Keratinocyte (primary cell): ENCODE results near the gene PRIMA1. TPM values are rescaled to one million over a fixed set of nuclear protein-coding genes. Genes with fewer than 3 reads are reported as not detected.

ENCODE experiments used
- DNase-seq: peaks from one replicate; pipeline ENCODE4 v3.0.0-alpha.2; 2011; ENCODE audit warnings: low read depth, missing footprints, low spot score
- FAIRE-seq: peaks from 2 replicates; lab custom pipeline; 2011; peaks lifted over from hg19 to GRCh38; lab: Jason Lieb, UNC
- H2AFZ ChIP-seq: 2 replicates; pipeline ENCODE4 v1.6.0; 2012; ENCODE audit warnings: low read length, control low read depth, inconsistent platforms; ENCODE audit not compliant: control insufficient read depth
- H3K27ac ChIP-seq: 2 replicates; pipeline ENCODE4 v1.5.1; 2011; ENCODE audit warnings: low read length; ENCODE audit not compliant: control insufficient read depth, insufficient read depth
- H3K27me3 ChIP-seq: 3 replicates; pipeline ENCODE4 v1.6.0; 2011; ENCODE audit warnings: low read length; ENCODE audit not compliant: control insufficient read depth, insufficient read depth; ENCODE audit errors: extremely low read depth
- H3K36me3 ChIP-seq, 2 experiments: 2 replicates in 1 of 2; 3 replicates in 1 of 2; pipeline ENCODE4 v1.5.1; 2011; ENCODE audit warnings: low read length in 2 of 2, mild to moderate bottlenecking in 1 of 2; ENCODE audit not compliant: control insufficient read depth in 2 of 2, insufficient read depth in 2 of 2; ENCODE audit errors: extremely low read depth in 1 of 2
- H3K4me1 ChIP-seq: 3 replicates; pipeline ENCODE4 v1.5.1; 2011; ENCODE audit warnings: low read length; ENCODE audit not compliant: control insufficient read depth, insufficient read depth; ENCODE audit errors: extremely low read depth
- H3K4me2 ChIP-seq: 3 replicates; pipeline ENCODE4 v1.6.0; 2011; ENCODE audit warnings: low read depth, low read length; ENCODE audit not compliant: control insufficient read depth, insufficient read depth; ENCODE audit errors: extremely low read depth
- H3K4me3 ChIP-seq, 3 experiments: fragments of 200-600 bp in 1 of 3; sonication (generic) in 1 of 3; 2 replicates in 2 of 3; 3 replicates in 1 of 3; pipeline ENCODE4 v1.5.1; 2011 to 2016; ENCODE audit warnings: low read length in 3 of 3, mild to moderate bottlenecking in 3 of 3, control low read depth in 2 of 3, inconsistent platforms in 1 of 3, low read depth in 1 of 3, mixed read lengths in 1 of 3, mixed run types in 1 of 3, moderate library complexity in 1 of 3; ENCODE audit not compliant: control insufficient read depth in 2 of 3, insufficient read depth in 2 of 3; ENCODE audit errors: extremely low read depth in 1 of 3
- H3K79me2 ChIP-seq: 2 replicates; pipeline ENCODE4 v1.6.0; 2012; ENCODE audit warnings: low read length; ENCODE audit not compliant: control insufficient read depth, insufficient read depth
- H3K9ac ChIP-seq: 3 replicates; pipeline ENCODE4 v1.6.0; 2011; ENCODE audit warnings: low read length; ENCODE audit not compliant: control insufficient read depth, insufficient read depth; ENCODE audit errors: extremely low read depth
- H3K9me1 ChIP-seq: 3 replicates; pipeline ENCODE4 v1.6.0; 2011; ENCODE audit warnings: low read length; ENCODE audit not compliant: control insufficient read depth, insufficient read depth; ENCODE audit errors: extremely low read depth
- H3K9me3 ChIP-seq: 2 replicates; pipeline ENCODE4 v1.5.1; 2012; ENCODE audit warnings: low read depth, low read length; ENCODE audit not compliant: control insufficient read depth
- H4K20me1 ChIP-seq: 3 replicates; pipeline ENCODE4 v1.6.0; 2011; ENCODE audit warnings: low read length; ENCODE audit not compliant: control insufficient read depth, insufficient read depth; ENCODE audit errors: extremely low read depth
- EZH2 ChIP-seq: IDR thresholded peaks from one replicate; pipeline ENCODE4 v1.6.1; 2012; ENCODE audit warnings: inconsistent platforms, mild to moderate bottlenecking, low read length, moderate library complexity
- dilution Hi-C: fragments of 300-500 bp; cut with MboI; formaldehyde crosslinking; loops from one replicate; pipeline ENCODE4 v1.7.0; 2020; ENCODE audit warnings: low sequenced_read_pairs; ENCODE audit not compliant: extremely low pct_ligation_motif_present
- polyA plus RNA-seq, 5 experiments: library from polyadenylated mRNA; depleted of rRNA in 3 of 5; stranded (reverse) in 3 of 5; stranded (forward) in 1 of 5; unstranded in 1 of 5; fragments of >200 nt; gene quantifications; 1 replicate in 1 of 5; 2 replicates in 3 of 5; 3 replicates in 1 of 5; pipeline versions ENCODE4 v1.2.1 to v1.2.3, GENCODE V29; 2011 to 2012; ENCODE audit warnings: missing spikeins in 2 of 5, low read depth in 1 of 5, low replicate concordance in 1 of 5
- TF ChIP-seq, protein P1 (sequence below), 3 experiments: IDR thresholded peaks in 1 of 3; conservative IDR thresholded peaks in 1 of 3; optimal IDR thresholded peaks in 1 of 3; 2 replicates in 2 of 3; 3 replicates in 1 of 3; pipeline versions ENCODE3 to v1.5.1; 2011; ENCODE audit warnings: low read length in 3 of 3, mild to moderate bottlenecking in 3 of 3, moderate library complexity in 2 of 3, control low read depth in 1 of 3, inconsistent platforms in 1 of 3; ENCODE audit not compliant: insufficient read depth in 2 of 3; ENCODE audit errors: extremely low read depth in 1 of 3

PRIMA1 gene
- polyA plus RNA-seq, 1 donor (not counting 4 experiments of a cell fraction or from before 2014, with no cell fraction given) = not detected

DNA sequence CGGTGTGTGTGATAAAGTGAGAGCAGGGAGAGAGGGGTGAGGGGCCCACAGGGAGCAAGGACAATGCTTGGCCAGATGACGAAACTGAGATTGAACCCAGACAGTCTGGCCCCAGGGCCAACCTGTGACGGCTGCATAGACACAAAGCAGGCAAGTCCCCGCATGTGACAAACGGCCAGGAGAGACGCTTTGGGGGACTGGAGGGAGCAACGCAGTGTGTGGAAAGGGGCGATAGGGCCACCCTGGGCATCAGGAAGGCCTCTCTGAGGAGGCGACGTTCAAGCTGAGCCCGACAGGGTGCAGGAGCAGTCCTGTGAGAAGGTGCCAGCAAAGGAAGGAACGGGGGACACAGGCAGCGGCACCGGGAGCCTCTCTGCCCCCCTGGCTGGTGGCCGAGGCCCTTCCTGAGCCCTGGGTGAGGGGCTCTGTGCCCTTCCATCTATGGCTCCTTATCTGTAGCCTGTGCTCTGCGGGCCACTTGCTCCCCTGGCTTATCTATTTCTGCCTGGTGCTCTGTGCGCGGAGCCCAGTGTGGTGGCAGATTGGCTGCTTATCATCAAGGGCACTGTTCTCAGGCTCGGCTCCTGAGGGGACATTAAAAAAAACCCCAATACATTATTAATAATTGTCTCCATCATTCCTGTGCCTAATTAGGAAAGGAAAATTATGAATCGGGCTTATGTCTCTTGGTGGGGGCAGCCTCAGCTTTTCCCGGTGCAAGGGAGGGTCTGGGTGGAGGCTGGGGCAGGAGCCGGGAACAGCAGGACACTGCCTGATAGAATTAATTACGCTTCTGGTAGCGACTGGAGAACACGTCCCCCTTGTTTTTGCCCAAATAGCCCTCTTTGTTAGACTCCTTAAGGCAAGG, 39.8 kb downstream of the PRIMA1 start:
- Histone ChIP-seq H3K79me2 (no peaks in the 10 kb centered on the region), H2AFZ (no peak overlapping the region), H3K9ac (no peak overlapping the region), H3K27ac (no peak overlapping the region), H3K36me3 (no peaks in the 10 kb centered on the region), H3K4me1 (no peaks in the 10 kb centered on the region), H4K20me1 (no peaks in the 10 kb centered on the region), H3K9me3 (no peaks in the 10 kb centered on the region), H3K27me3 (no peaks in the 10 kb centered on the region), H3K9me1 (no peaks in the 10 kb centered on the region), H3K4me2 (no peak overlapping the region), H3K4me3 (no peak overlapping the region)
- dilution Hi-C loops = no loop called here
- TF ChIP-seq, protein P1, sequence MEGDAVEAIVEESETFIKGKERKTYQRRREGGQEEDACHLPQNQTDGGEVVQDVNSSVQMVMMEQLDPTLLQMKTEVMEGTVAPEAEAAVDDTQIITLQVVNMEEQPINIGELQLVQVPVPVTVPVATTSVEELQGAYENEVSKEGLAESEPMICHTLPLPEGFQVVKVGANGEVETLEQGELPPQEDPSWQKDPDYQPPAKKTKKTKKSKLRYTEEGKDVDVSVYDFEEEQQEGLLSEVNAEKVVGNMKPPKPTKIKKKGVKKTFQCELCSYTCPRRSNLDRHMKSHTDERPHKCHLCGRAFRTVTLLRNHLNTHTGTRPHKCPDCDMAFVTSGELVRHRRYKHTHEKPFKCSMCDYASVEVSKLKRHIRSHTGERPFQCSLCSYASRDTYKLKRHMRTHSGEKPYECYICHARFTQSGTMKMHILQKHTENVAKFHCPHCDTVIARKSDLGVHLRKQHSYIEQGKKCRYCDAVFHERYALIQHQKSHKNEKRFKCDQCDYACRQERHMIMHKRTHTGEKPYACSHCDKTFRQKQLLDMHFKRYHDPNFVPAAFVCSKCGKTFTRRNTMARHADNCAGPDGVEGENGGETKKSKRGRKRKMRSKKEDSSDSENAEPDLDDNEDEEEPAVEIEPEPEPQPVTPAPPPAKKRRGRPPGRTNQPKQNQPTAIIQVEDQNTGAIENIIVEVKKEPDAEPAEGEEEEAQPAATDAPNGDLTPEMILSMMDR (optimal IDR thresholded peaks at IDR 0.05 in 1 of 3, IDR thresholded peaks at IDR 0.05 in 1 of 3, conservative IDR thresholded peaks at IDR 0.05 in 1 of 3; ENCODE audit: extremely low read depth in 1 of 3, insufficient read depth in 2 of 3, low read length in 3 of 3) = no peak
- no peak for TF ChIP-seq EZH2
- DNase-seq (no peak), FAIRE-seq (no peak)

DNA sequence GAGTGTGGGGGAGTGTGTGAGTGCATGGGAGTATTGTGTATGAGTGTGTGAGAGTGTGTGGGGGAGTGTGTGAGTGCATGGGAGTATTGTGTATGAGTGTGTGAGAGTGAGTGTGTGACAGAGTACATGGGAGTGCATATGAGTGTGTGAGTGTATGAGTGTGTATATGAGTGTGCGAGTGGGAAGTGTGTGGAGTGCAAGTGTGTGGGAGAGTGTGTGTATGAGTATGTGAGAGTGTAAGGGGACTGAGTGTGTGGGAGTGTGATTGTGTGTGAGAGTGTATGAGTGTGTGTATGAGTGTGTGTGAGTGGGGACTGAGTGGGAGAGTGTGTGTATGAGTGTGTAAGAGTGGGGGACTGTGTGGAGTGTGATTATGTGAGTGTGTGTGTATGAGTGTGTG, 40.7 kb downstream of the PRIMA1 start:
- Histone ChIP-seq H3K9me3 (no peaks in the 10 kb centered on the region), H3K27me3 (no peaks in the 10 kb centered on the region)

More for the DNA sequence above, 40.7 kb downstream of the PRIMA1 start:
- Histone ChIP-seq H4K20me1 (no peaks in the 10 kb centered on the region), H3K9ac (no peak overlapping the region), H3K27ac (no peak overlapping the region), H3K36me3 (no peaks in the 10 kb centered on the region), H3K4me3 (no peak overlapping the region), H3K4me2 (no peak overlapping the region), H3K79me2 (no peaks in the 10 kb centered on the region), H2AFZ (no peak overlapping the region), H3K4me1 (no peaks in the 10 kb centered on the region), H3K9me1 (no peaks in the 10 kb centered on the region)
- FAIRE-seq (no peak), DNase-seq (no peak)
- TF ChIP-seq EZH2 = no peak
- TF ChIP-seq, protein P1 (optimal IDR thresholded peaks at IDR 0.05 in 1 of 3, IDR thresholded peaks at IDR 0.05 in 1 of 3, conservative IDR thresholded peaks at IDR 0.05 in 1 of 3; ENCODE audit: extremely low read depth in 1 of 3, insufficient read depth in 2 of 3, low read length in 3 of 3) = no peak
- dilution Hi-C loops = no loop called here
